Activated T-cell treated with anti-CD3 and anti-CD28 coated beads for 48 hours (primary cell): ENCODE results near the gene PRRG3.
"Not testable (repeated sequence)": the region's sequence is repeated elsewhere in the genome, so short reads cannot be mapped to it uniquely, and the experiment has no call there.

Source experiments
- DNase-seq: peaks from one replicate; pipeline ENCODE4 v3.0.0-alpha.2; 2020; ENCODE audit warnings: low read depth

Gene PRRG3

GRCh38 chrX:151694661-151695582 lies at the start of gene PRRG3:
TSS of gene PRRG3 (plus strand) at chrX:151695458. CDS start at chrX:151698815, 3,357 bp downstream.
- DNase-seq: no peak

GRCh38 chrX:151675121-151675746 lies 20.0 kb upstream of the PRRG3 start:
- DNase-seq: no peak

DNA sequence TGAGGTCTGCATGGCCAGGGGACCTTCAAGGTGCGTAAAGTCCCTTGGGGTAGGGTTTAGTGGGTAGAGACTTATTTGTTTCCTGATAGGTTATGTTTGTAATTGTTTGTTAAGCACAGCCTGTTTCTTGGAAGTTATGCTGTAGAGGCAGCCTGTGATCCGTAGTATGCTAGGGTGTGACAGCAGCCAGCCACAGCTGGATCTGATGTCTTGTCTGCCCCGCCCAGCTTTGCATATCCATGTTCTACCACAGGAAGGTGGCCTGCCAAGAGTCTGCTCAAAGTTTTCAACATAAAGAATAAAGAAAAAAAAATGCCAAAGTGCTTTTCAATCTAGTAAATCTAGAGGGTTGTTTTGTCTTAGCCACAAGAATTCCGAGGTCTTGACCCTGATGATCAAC lies 19.1 kb upstream of the PRRG3 start:
- DNase-seq: no peak

GRCh38 chrX:151679798-151680402 lies 15.4 kb upstream of the PRRG3 start:
- DNase-seq: no peak

GRCh38 chrX:151680805-151681204 lies 14.5 kb upstream of the PRRG3 start:
- DNase-seq: peak; percentile 42

GRCh38 chrX:151687635-151688034 lies 7.6 kb upstream of the PRRG3 start:
- DNase-seq: no peak

DNA sequence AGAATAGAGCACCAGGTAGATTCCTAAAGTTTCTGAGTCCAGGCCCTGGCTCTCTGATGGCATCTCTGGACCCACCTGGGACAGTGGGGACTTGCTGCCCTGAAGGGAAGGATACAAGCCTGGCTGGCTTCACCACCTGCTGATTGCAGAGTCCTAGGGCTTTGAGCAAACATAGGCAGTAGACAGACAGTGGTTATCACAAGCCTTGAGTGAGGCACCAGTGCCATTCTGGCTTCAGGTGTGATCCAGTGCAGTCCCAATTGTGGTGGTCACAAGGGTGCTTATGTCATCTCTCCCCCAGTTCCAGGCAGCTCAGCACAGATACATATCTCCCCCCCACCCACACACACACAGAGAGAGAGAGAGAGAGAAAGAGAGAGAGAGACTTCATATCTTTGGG lies 6.6 kb upstream of the PRRG3 start:
- no peak for DNase-seq

DNA sequence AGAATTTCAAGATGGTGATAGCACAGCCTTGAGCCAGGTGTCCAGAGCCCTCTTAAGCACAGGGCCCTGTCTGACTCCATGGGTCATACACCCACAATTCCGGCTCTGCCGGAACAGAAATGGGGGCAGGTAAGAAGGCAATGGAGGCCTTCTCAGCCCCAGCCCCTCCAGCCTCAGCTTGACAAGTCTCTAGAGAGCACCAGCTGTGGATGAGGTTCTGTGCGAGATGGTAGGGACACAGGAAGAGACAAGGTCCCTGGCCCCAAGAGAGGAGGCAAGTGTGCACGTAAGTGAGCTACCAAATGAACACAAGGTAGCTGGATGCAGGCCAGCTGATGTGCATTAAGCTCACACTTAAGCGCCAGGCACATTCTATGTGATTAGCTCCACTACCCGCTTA lies 2.4 kb upstream of the PRRG3 start:
- no peak for DNase-seq

DNA sequence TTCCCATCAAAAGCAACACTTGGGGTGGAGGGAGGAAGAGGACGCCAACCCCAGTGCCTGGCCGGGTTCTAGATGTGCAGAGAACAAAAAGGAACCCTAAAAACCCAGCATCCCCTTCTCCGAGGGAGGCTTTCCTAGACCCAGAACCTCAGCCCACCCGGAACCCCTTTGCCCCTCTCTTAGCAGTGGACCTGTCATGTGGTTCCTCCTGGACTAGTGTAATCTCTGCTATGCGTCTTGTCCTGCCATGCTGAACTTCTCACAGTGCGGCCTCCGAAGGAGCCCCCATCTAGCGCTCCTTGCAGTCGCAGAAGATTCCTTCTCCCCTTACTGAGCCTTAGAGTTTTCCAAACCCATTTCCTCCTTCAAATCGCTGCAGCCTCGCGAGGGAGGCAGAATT lies 1.1 kb upstream of the PRRG3 start:
- no peak for DNase-seq

GRCh38 chrX:151695583-151696340 lies 504 bp downstream of the PRRG3 start:
- DNase-seq: no peak

DNA sequence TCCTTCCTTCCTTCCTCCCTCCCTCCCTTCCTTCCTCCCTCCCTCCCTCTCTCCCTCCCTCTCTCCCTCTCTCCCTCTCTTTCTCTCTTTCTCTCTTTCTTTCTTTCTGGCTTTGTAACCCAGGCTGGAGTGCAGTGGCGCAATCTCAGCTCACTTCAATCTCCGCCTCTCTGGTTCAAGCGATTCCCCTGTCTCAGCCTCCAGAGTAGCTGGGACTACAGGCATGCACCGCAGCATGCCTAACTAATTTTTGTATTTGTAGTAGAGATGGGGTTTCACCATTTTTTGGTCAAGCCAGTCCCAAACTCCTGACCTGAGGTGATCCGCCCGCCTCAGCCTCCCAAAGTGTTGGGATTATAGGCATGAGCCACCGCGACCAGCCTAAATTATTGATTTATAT lies 1.8 kb downstream of the PRRG3 start:
- not testable (repeated sequence) for DNase-seq

DNA sequence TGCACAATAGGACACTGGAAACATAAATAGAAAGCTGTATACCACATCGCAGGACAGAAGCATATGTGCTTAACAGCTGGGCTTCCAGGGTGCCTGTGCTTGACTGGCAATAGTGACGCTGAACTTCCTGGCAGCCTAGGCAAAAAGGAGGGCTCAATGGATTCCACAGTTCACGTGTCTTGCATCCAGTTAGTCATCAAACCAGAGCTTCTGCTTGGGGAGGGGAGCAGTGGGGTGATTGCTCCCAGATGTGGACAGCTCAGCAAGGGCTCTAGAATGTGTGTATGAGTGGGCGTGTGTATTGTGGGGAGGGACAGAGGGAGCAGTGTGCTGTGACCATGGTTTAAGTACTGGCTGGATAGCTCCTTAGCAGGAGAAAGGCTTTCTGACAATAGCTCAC lies 2.3 kb downstream of the PRRG3 start:
- DNase-seq: no peak

- DNase-seq: no peak
These were observed 3.2 kb downstream of the PRRG3 start for GRCh38 chrX:151698485-151698884.

- no peak for DNase-seq
These were observed 4.5 kb downstream of the PRRG3 start for GRCh38 chrX:151699746-151700145.

- DNase-seq: no peak
These were observed 5.3 kb downstream of the PRRG3 start for GRCh38 chrX:151700581-151700980.

GRCh38 chrX:151701071-151701470 lies 5.8 kb downstream of the PRRG3 start:
- DNase-seq: no peak

DNA sequence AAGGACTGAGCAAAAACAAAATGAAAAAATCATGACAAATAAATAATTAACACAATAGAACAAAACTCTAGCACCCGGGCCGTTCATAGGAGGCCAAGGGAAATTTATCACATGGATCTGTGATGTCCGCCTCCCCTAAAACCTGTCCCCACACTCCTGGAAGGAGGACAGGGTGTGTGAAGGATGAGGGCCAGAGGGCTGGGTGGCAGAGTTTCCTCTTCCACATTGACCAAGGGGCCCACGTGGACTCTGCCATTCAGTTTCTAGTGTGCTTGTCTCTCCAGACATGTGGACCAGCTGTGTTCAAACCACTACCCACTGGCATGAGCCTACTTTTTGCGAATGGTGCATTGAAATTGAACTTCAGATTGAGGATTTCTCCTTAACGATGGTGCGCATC lies 6.3 kb downstream of the PRRG3 start:
- DNase-seq: no peak

DNA sequence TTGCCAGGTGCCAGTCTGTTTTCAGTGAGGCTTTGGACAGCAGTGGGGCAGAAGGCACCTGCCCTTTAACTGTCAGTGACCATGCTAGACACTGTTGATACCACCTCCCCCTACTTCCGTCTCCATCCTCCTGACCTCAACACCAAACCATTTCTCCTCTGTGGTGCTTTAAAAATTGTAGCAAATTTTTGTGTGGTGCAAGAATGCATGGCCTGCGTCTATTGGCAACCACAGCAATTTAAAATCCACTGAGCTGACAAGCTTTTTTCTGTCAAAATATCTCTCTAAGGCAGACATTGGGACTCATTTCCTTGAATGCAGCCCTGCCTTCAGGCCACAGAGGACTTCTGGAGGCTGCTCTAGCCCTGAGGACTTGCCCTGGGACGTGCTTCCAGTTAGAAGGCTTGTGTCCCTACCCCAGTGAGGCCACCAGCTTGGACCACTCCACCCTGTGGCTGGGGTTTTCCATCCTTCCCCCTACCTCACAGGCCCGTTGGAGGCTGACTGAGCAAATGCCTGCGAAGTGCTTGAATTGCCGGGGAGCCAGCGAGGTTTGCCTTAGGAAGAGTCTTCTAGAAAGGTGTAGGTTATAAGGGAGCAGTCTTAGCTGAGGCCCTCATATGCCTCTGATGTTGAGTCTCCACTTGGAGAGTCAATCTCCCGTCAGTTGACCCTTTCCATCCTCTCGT lies 6.9 kb downstream of the PRRG3 start:
- no peak for DNase-seq

DNA sequence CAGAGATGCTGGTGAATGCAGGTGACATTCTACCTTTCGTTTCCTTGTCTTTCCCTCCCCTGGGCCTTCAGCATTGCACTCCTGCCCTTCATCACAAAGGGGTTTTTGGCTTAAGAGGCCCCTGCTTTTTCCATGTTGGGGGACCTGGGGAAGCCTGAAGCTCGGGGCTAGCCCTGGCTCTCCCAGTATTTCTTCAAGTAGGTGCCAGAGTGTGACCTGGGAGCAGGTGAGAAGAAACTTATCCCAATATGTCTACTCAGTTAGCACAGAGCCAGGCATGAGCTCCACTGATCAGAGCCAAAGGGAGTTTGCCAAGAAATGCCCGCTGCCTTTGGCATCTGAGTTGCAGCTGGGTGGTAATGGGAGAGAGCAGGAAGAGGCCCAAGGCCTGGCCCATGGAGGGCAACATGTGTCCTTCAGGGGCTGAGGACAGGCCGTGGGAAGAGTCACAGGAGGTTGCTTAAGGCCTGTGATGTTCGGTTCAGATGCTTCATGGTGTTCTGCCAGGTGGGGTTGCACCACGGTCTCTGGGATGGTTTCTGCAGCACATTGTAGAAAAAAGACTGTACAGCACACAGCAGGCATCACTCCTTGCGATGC lies 7.6 kb downstream of the PRRG3 start:
- no peak for DNase-seq

GRCh38 chrX:151703487-151703886 lies 8.2 kb downstream of the PRRG3 start:
- no peak for DNase-seq

GRCh38 chrX:151704041-151704663 lies 8.9 kb downstream of the PRRG3 start:
- no peak for DNase-seq
